NCI-H1694 treated with DMSO at 0.1 percent for 48 hours (cell line): ENCODE results near the gene SLC38A10.

Experiments used
- DNase-seq: peaks from one replicate; lab custom pipeline; 2025; lab: John Stamatoyannopoulos, UW

Gene SLC38A10

GRCh38 chr17:81298325-81298990 lies 3.4 kb upstream of the SLC38A10 start:
- DNase-seq, result no peak

GRCh38 chr17:81295676-81296381 lies 722 bp upstream of the SLC38A10 start:
- peak; percentile 30 for DNase-seq

- no peak for DNase-seq
Measured at GRCh38 chr17:81294512-81295030, 536 bp downstream of the SLC38A10 start.

GRCh38 chr17:81292450-81292849 lies 2.7 kb downstream of the SLC38A10 start:
- DNase-seq, result no peak

GRCh38 chr17:81291662-81292061 lies 3.4 kb downstream of the SLC38A10 start:
- DNase-seq, result peak; percentile 41

- no peak for DNase-seq
Measured at GRCh38 chr17:81290230-81290629, 4.9 kb downstream of the SLC38A10 start.

- no peak for DNase-seq
Measured at GRCh38 chr17:81289627-81290026, 5.5 kb downstream of the SLC38A10 start.

- DNase-seq, result no peak
Measured at GRCh38 chr17:81288715-81289114, 6.4 kb downstream of the SLC38A10 start.

- no peak for DNase-seq
Measured at GRCh38 chr17:81287741-81288430, 7.2 kb downstream of the SLC38A10 start.

- no peak for DNase-seq
Measured at GRCh38 chr17:81287152-81287551, 8.0 kb downstream of the SLC38A10 start.

- DNase-seq, result no peak
Measured at GRCh38 chr17:81286491-81287145, 8.5 kb downstream of the SLC38A10 start.

GRCh38 chr17:81285894-81286293 lies 9.2 kb downstream of the SLC38A10 start:
- DNase-seq, result no peak

- no peak for DNase-seq
Measured at GRCh38 chr17:81285179-81285878, 9.8 kb downstream of the SLC38A10 start.

GRCh38 chr17:81282876-81283275 lies 12.2 kb downstream of the SLC38A10 start:
- DNase-seq, result no peak

- no peak for DNase-seq
Measured at GRCh38 chr17:81282141-81282540, 13.0 kb downstream of the SLC38A10 start.

- no peak for DNase-seq
Measured at GRCh38 chr17:81280571-81280970, 14.5 kb downstream of the SLC38A10 start.

GRCh38 chr17:81279278-81280275 lies 15.5 kb downstream of the SLC38A10 start:
- no peak for DNase-seq

- no peak for DNase-seq
Measured at GRCh38 chr17:81278831-81279230, 16.3 kb downstream of the SLC38A10 start.

GRCh38 chr17:81277946-81278693 lies 17.0 kb downstream of the SLC38A10 start:
- no peak for DNase-seq

GRCh38 chr17:81277421-81277820 lies 17.7 kb downstream of the SLC38A10 start:
- peak; percentile 76 for DNase-seq
